ENCODE data around the gene C22orf42. TPM values are rescaled to one million over a fixed set of nuclear protein-coding genes. Genes with fewer than 3 reads are reported as not detected.

The C22orf42 gene
- total RNA-seq, 2 experiments from 2014 or later, result not detected

- H3K27ac Mint-ChIP-seq, result no peak overlapping the region
- DNase-seq (peak in 3 of 14 experiments; percentile 41 to 50 (median 44)), ATAC-seq (ENCODE audit: poor library complexity) (no peak)
- Histone ChIP-seq H3K4me3 (ENCODE audit: low read length) (no peak overlapping the region), H3K4me1 (ENCODE audit: insufficient read depth, low read length) (no peaks in the 10 kb centered on the region), H3K27ac (ENCODE audit: low read depth in 1 of 2, low read length in 2 of 2) (no peak overlapping the region), H3K27me3 (ENCODE audit: control insufficient read depth in 1 of 2, insufficient read depth in 2 of 2, low read length in 2 of 2) (peaks cover 0 to 1% of the 10 kb centered on the region in 2 experiments), H3K9me3 (ENCODE audit: control insufficient read depth in 1 of 2, insufficient read depth in 1 of 2, low read length in 2 of 2) (no peaks in the 10 kb centered on the region), H3K36me3 (ENCODE audit: insufficient read depth, low read length) (no peaks in the 10 kb centered on the region)
- H3K4me3 Mint-ChIP-seq, result no peak overlapping the region
- peak; percentile 61 for TF ChIP-seq CTCF (IDR thresholded peaks at IDR 0.05)
- H3K27me3 Mint-ChIP-seq, result peaks cover 44% of the 10 kb centered on the region
- no peaks in the 10 kb centered on the region for H3K9me3 Mint-ChIP-seq
- intact Hi-C loops (cut with DNase I, micrococcal nuclease), result loop anchor here (1.0 to 10.0 kb wide), 10 partner anchors 59 to 899 kb away; partner anchors contain the start of genes FBXO7 (in 1 of the 2) and SLC5A1 (in 1 of the 2)
- POLR2A ChIA-PET, result no interaction called here
- CTCF ChIA-PET, result interaction anchor here (1.0 to 1.5 kb wide), 3 partner anchors 12 to 341 kb away, joined by 3 to 5 read pairs (median 3); no protein-coding TSS in a partner anchor
- H3K36me3 Mint-ChIP-seq (ENCODE audit: low read depth), result no peaks in the 10 kb centered on the region
- H3K4me1 Mint-ChIP-seq (ENCODE audit: low read depth), result no peaks in the 10 kb centered on the region
These were observed 55.3 kb downstream of the C22orf42 start for GRCh38 chr22:32103658-32104315.

- ChIA-PET CTCF (no interaction called here), POLR2A (no interaction called here)
- Mint-ChIP-seq H3K27ac (no peak overlapping the region), H3K27me3 (peaks cover 23% of the 10 kb centered on the region), H3K36me3 (ENCODE audit: low read depth) (no peaks in the 10 kb centered on the region), H3K4me3 (no peak overlapping the region), H3K9me3 (no peaks in the 10 kb centered on the region), H3K4me1 (ENCODE audit: low read depth) (no peaks in the 10 kb centered on the region)
- intact Hi-C loops (cut with DNase I, micrococcal nuclease), result loop anchor here (5.0 to 10.0 kb wide), 6 partner anchors 56 to 902 kb away; partner anchors contain the start of genes FBXO7 (in 1 of the 2) and SLC5A1 (in 1 of the 2)
- Histone ChIP-seq H3K4me1 (ENCODE audit: insufficient read depth, low read length) (no peaks in the 10 kb centered on the region), H3K27me3 (ENCODE audit: control insufficient read depth in 1 of 2, insufficient read depth in 2 of 2, low read length in 2 of 2) (no peaks in the 10 kb centered on the region), H3K9me3 (ENCODE audit: control insufficient read depth in 1 of 2, insufficient read depth in 1 of 2, low read length in 2 of 2) (no peaks in the 10 kb centered on the region), H3K36me3 (ENCODE audit: insufficient read depth, low read length) (no peaks in the 10 kb centered on the region), H3K27ac (ENCODE audit: low read depth in 1 of 2, low read length in 2 of 2) (no peak overlapping the region), H3K4me3 (ENCODE audit: low read length) (no peak overlapping the region)
- DNase-seq (no peak), ATAC-seq (ENCODE audit: poor library complexity) (no peak)
- TF ChIP-seq CTCF (IDR thresholded peaks at IDR 0.05), result no peak
These were observed 58.4 kb downstream of the C22orf42 start for GRCh38 chr22:32100711-32101110.

Other genes starting within 250 kb of the C22orf42 start
- 10 to 100 TPM; 24.4 to 26.1 TPM for gene YWHAH, start 214.8 kb downstream of the C22orf42 start, total RNA-seq
- not detected for gene SLC5A1, start 116.0 kb downstream of the C22orf42 start, total RNA-seq
- under 1 TPM; 0.30 to 0.47 TPM for gene RFPL2, start 45.8 kb upstream of the C22orf42 start, total RNA-seq
- gene SLC5A4, start 96.0 kb upstream of the C22orf42 start, total RNA-seq, result not detected
- gene RFPL3, start 198.6 kb upstream of the C22orf42 start, total RNA-seq, result not detected

Data from CD4-positive, alpha-beta T cell (primary cell).